Fibroblast of skin of scalp (primary cell): ENCODE measurements around the gene ROBO2.

ENCODE experiments used
- DNase-seq: peaks from one replicate; pipeline ENCODE4 v3.0.0-alpha.2; 2013

The ROBO2 gene

GRCh38 chr3:77191014-77191413 lies 151.1 kb downstream of the ROBO2 start:
- no peak for DNase-seq

- no peak for DNase-seq
These were observed 151.7 kb downstream of the ROBO2 start for GRCh38 chr3:77191640-77192039.

- no peak for DNase-seq
These were observed 156.1 kb downstream of the ROBO2 start for GRCh38 chr3:77195766-77196545.

DNA sequence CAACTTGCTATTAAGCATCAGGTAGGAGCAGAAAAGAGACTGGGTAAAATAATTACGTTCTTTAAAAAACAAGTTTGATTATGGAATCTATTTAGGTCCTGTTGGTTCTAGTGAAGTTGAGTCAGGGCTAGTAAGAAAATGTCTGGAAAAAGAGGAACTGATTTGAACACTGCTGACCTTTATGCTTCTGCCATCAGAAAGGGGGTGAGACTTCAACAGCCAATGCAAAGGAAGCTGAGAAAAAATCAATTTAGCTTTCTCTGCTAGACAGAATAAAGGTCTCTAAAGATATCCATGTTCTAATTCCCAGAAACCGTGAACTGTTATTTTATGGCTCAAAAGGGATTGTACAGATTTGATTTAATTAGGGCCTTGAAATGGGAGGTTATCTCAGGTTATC lies 157.5 kb downstream of the ROBO2 start:
- DNase-seq, result no peak

GRCh38 chr3:77203851-77204250 lies 164.0 kb downstream of the ROBO2 start:
- DNase-seq, result no peak

DNA sequence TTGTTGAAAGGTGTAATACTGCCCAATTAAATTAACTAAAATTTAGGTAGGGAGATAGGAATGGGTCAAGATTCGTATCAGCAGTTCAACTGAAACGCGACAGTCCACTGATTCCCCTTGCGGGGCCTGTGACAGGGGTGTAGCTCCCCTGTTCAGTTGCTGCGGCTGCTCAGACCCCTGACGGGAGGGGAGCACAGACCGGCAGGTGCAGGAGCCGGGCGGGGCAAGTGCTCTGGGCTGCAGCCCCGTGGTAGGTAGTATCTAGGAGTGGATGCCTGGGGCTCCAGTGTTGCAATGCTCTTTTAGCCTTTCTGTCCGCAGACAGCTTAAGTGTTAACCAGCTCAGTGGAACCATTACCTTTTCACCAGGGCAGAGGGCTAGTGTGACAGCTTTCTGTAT lies 164.9 kb downstream of the ROBO2 start:
- no peak for DNase-seq

DNA sequence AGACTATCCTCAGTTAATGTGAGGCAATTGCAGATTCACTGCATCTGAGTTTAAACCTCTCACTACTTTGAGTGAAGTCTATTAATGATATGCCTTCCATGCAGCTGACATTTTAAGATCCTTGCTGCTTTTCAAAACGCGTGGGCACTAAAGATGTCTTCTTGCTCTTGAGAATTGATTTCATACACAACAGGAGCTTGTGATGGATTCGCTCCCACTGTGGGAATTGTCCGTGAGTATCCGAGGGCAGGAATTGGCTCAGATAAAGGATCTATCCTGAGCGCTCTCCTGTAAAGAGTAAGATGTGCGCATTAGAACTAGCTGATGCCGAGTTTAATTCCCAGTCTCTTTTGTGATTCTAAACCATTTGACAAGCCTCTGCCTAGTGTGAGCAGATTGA lies 167.9 kb downstream of the ROBO2 start:
- DNase-seq, result no peak

GRCh38 chr3:77222701-77223100 lies 182.8 kb downstream of the ROBO2 start:
- no peak for DNase-seq

- DNase-seq, result no peak
These were observed 187.7 kb downstream of the ROBO2 start for GRCh38 chr3:77227567-77227966.

DNA sequence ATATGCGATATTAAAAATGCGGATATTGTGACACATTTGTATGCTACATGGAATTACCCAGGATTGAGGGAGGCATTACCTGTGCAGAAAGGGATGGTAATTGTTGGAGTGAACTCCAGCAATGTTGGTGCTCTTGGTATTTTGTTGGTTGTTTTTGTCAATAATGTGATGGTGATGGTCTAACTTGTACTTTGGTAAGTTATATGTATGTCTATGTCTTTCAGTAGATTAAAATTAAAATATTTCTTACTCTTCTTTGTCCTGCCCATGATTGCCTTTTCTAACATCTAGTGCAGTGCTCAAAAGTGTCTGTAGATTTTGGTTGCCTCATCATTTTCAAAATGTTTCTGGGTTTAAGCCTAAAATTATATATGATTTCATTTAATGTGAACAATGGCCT lies 192.7 kb downstream of the ROBO2 start:
- DNase-seq, result no peak

- no peak for DNase-seq
These were observed 194.1 kb downstream of the ROBO2 start for GRCh38 chr3:77234004-77234403.

DNA sequence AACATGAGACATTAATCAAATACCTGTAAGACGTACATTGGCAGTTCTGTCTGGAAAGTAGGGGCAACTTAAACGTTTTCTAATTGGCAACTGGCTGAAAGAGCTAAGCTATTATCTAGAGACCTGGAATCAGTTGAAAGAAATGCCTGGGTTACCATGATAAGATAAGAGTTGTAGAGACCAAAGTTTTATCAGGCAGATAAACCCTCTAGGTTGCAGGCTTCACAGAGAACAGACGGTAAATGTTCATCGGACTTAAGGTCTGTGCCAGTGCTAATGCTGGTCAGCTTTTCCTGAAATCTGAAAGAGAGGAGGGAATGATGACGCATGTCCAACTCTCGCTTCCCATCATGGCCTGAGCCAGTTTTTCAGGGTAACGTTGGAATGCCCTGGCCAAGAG lies 196.2 kb downstream of the ROBO2 start:
- no peak for DNase-seq

GRCh38 chr3:77240072-77240650 lies 200.3 kb downstream of the ROBO2 start:
- DNase-seq, result no peak

DNA sequence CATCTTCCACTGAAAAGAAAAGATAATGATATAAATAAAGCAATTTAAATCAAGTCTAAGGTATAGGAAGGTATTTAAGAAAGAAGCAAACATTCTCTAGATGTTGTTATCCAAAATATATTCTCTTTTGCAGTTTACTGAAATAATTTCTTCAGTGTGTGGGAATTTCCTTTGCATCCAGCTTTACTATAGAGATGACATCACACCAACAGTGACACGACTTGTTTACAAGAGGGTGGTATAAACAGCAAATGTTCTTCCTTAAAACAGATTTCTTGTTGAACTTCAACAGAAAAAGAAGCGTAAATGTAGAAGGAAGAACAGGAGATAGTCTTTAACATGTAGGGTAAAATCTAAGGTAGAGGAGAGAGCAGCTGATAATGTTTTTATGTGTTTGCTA lies 202.5 kb downstream of the ROBO2 start:
- no peak for DNase-seq

- DNase-seq, result no peak
These were observed 205.1 kb downstream of the ROBO2 start for GRCh38 chr3:77244981-77245380.

DNA sequence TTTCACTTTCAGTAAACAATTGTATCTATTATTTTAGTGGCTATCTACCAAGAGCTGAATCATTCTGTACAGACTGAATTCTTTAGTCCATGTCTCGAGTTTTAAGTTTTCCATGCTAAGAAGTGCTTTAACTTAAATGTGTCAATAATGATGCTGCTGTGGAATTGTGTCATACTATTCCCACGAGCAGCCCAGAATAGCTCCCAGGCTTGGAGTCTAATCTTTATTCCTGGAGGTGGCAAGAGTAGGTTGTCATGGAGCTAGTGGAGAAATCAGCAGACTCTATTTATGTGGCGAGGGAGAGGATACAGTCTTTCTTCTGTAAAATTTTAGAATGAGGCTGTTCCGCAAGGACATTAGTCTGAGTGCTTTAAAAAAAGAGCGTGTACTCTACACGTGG lies 207.2 kb downstream of the ROBO2 start:
- DNase-seq, result peak; percentile 45

- no peak for DNase-seq
These were observed 207.9 kb downstream of the ROBO2 start for GRCh38 chr3:77247817-77248216.

DNA sequence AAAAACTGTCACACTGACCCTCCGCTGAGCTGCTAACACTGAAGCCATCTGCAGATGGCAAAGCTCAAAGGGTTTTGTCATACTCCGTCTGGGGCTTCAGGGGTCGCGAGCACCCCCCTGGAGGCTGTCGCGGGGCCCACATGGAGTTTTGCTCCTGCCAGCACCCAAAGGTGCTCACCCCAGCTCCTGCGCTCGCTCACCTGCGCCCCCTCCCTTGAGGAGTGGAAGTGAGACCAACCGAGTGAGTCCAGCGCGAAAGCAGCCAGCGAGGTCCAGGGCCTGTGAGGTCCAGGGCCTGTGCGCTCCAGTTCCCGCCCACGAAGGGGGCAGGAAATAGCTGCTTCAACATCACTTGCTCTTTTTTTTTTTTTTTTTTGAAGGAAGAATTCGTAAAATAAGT lies 208.5 kb downstream of the ROBO2 start:
- no peak for DNase-seq

- no peak for DNase-seq
These were observed 211.2 kb downstream of the ROBO2 start for GRCh38 chr3:77251136-77251535.

DNA sequence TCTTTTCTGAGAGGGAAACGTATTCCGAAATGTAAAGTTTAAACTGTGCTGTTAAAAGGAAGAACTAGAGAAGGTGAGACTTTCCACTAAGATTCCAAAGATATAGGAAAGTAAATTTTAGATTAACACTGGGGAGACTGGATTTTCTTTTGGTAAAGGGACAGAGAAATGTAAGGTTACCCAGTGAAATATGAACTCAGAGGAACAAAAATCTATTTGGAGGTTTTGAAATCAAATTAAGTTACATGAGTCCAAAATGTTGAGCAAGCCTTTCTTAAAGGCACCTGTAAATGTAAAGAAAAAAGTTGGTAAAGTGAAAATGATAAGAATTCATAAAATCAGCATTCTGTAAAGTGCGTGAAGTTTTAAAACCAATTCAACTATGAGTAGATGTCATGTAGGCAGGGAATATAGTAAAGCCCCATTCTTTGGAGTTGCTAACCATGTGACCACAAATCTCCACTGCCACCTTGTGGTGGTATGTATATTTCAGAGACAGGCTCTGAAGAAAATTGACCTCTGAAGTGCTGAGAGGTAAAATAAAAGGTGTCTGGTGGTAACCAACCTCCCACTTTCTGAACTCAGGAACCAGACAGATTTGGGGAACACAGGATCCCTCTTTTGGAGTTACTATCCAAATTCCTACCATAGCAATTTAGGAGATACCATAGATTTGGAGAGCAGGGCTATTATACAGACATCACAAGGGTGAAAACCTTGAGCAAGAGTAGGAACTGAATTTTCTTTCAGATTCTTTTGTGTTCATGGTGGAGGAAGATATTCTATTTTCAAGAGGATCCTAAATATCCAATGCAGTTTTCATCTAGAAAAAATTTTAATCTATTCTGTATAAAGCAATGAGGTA lies 215.3 kb downstream of the ROBO2 start:
- peak; percentile 60 for DNase-seq

GRCh38 chr3:77256584-77257503 lies 216.9 kb downstream of the ROBO2 start:
- DNase-seq, result no peak

GRCh38 chr3:77259694-77260093 lies 219.8 kb downstream of the ROBO2 start:
- no peak for DNase-seq

DNA sequence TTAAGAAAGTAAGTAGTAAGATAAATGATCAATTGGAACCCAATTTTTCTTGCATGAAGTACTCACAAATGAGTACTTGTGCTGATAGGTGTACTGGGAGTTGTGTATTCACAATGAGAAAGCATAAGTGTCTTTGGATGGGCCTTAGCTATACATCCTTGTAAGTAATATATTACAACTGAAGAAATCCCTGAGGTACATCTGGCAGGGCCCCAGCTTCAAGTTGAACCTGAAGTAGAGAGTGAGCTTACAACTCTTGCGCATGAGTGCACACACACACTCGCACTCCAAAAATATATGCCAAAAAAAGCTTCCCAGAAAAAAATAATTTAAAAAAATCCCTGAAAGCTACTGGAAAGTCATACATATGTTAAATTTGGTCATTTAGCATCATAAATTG lies 222.5 kb downstream of the ROBO2 start:
- DNase-seq, result no peak
